Subcutaneous preadipocyte (primary cell): ENCODE measurements around the gene DRAXIN. TPM values are rescaled to one million over a fixed set of nuclear protein-coding genes. Genes with fewer than 3 reads are reported as not detected.

Experiments
- total RNA-seq: library from RNA; depleted of rRNA; stranded (reverse); fragments of >200 nt; gene quantifications from 2 replicates; pipeline ENCODE4 v1.2.3, GENCODE V29; 2012

DRAXIN gene, protein sequence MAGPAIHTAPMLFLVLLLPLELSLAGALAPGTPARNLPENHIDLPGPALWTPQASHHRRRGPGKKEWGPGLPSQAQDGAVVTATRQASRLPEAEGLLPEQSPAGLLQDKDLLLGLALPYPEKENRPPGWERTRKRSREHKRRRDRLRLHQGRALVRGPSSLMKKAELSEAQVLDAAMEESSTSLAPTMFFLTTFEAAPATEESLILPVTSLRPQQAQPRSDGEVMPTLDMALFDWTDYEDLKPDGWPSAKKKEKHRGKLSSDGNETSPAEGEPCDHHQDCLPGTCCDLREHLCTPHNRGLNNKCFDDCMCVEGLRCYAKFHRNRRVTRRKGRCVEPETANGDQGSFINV
- under 0.01 TPM in 2 replicates for total RNA-seq

DNA sequence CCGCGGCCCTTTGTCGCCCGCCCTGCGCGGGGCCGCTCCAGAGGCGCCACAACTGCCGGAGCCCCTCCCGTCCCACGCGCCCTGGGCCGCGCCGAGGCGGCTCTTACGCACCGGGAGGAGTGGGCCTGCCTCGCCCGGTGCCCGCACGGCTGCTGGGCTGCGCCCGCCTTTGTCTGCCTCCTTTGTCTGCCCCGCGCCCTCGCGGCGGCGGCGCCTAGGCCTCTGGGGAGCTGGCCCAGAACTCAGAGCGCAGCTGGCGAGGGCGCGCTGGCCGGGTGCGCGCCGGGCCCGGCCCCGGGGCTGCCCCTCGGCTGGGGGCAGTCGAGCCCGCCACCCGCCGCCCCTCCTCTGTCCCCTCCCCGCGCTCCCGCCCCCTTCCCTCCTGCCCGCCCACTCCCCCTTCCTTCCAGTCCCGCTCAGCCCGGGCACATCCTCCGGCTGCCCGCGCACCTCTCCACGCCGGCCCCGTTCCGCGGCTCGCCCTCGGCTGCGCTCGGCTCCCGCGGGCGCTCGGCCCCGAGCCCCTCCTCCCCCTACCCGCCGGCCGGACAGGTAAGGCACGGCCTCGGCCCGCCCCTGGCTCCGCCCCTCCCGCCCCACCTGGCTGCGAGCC lies at the start of gene DRAXIN:
Gene DRAXIN, plus strand, starts transcription at position 409 of the 613 bp plus-strand sequence. CDS start 14,549 bp downstream, outside the sequence.

DNA sequence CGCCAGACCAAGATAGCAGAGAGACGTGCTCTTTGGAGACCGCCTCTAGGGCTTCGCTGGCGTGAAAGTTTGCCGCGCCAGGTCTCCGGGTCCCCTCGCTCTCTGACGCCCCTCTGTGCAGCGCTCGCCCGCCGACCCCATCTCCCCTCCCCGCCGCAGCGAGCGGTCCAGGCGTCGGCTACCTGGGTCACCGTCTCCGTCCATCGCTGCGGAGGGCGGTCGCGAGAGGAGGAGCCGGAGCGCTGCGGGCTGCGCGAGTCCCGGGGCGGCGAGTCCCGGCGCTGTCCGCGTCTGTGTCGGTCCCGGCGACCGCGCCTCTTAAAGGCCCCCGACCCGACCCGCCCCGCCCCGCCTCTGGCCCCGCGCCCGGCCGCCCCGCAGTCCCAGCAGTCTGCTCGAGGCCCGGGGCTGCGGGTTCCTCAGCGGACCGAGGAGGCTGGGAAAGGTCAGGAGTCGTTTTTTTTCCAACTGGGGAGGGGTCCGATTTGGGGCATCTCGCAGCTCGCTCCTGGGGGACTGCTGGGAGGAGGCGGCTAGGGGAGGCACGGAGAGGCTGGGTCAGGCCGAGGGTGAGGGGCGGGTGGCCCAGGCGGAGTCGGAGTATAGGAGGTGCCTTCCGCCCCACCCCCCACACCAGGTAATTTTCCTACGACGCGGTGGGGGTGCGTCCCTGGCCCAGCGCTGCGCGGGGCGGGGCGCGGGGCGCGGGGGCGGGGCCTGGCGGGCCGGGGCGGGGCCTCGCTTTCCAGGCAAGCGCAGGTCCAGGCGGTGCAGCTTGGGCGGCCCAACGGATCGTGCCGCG lies 37.2 kb upstream of the DRAXIN start, which contains the start of the genes FBXO2 and FBXO44:
Gene FBXO2, minus strand, starts transcription at position 293 of the 802 bp plus-strand sequence. Its CDS starts 89 bp downstream, at position 204.
Gene FBXO44, plus strand, starts transcription at position 741 of the 802 bp plus-strand sequence. CDS start 959 bp downstream, outside the sequence.

DNA sequence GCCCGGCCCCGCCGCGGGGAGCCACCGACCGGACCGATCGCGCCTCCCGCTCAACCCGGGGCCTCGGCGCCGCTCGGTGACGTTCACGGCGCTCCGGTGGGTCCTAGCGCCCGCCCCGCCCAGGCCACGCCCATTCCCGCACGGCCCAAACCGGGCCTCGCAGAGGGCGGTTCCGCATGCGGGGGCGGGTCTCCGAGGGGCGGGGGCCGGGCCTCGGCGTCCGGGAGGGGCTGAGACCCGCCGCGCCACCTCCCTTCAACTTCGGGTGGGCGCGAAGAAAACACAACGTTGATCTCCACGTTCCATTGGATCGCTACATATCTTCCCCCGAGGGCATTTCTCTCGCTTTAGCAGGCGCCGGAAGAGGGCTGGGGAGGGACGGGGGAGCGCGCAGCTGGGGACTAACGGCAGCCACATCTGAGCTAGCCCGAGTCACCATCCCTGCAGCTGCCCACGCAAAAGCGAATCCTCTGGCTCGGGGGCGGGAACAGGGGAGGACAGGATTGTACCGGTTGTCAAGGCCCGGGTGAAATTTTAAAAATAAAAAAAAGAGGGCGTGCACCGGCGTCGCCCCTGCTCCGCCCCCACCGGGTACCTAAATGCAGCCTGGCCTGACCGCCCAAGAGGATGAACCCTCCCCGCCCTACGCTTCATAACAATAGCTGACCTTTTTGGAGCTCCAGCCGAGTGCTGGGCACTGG lies 10.3 kb upstream of the DRAXIN start, which contains the start of gene MAD2L2:
Gene MAD2L2, minus strand, starts transcription at position 78 of the 701 bp plus-strand sequence. CDS start 547 bp downstream, outside the sequence.

DNA sequence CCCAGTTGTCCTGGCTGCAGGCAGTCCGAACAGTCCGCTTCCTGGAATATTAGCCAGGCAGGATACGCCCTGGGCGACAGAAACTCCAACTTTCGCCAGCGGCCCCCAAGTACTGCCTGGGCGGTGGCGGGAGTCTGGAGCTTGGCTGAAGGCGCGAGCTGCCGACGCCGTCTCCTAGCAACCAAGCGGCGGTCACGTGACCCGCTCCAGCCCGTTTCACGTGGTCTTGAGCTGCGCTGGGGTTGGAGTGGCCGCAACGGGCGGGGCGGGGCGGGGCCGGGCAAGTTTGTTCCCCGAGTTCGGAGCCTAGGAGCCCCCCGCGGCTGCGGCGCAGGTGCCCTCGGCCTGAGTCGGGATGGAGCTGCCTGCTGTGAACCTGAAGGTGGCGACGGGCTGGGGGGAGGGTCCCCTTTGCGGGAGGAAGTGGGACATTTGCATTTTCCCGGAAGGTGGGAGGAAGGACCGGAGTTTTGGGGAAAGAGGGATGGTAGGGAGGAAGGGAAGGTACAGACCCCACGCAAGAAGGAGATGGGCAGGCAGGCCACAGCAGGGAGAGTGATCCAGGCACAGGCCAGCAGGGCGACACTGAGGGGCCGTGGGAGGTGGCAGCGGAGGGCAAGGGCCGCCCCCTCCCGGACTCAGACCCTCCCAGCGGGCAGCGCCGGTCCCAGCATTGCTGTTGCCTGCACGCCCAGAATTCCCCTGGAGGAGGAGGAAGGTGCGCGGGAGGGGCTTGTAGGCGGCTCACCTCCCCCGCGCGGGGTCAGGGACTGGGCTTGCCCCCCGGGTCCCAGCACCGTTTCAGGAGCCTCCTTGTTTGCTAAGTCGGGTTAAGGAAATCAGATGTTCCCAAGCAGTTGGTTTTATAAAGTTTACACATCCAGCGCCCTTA lies 44.6 kb downstream of the DRAXIN start, which contains the start of gene AGTRAP:
Gene AGTRAP, plus strand, starts transcription at position 283 of the 892 bp plus-strand sequence. Its CDS starts 73 bp downstream, at position 356.

DNA sequence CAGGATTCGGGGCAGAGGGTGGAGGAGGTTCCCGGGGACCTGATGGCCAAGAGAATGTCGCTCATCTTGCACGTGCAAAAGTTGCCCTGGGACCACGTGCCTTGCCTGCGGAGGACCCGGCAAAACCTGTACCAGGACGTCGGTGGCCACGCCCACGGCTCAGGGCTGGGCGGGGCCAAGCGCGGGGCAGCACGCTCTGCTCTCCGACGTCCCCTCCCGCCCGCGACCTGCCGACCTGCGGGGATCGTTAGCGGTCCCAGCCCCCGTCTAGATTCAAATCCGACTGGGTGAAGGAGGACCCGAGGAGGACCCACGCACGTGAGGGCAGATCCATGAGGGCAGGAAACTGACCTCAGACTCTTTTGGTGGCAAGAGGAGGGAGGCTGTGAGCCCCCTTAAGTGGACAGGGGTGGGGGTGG lies 70.5 kb downstream of the DRAXIN start, which contains the start of gene C1orf167:
Gene C1orf167, plus strand, starts transcription at position 206 of the 419 bp plus-strand sequence. CDS start 2,208 bp downstream, outside the sequence.

Other genes starting within 250 kb of the DRAXIN start
- under 0.01 TPM in 1 of 2 replicates, not detected in the other for gene DISP3, start 212.6 kb upstream of the DRAXIN start, total RNA-seq
- under 0.01 TPM in 1 of 2 replicates, not detected in the other for gene FBXO2, start 37.3 kb upstream of the DRAXIN start, total RNA-seq
- gene FBXO44, start 36.8 kb upstream of the DRAXIN start, total RNA-seq = 8.0 and 8.1 TPM in 2 replicates
- gene FBXO6, start 27.5 kb upstream of the DRAXIN start, total RNA-seq = 2.2 and 2.9 TPM in 2 replicates
- gene MAD2L2, start 10.6 kb upstream of the DRAXIN start, total RNA-seq = 36.6 and 41.2 TPM in 2 replicates
- 34.2 and 45.6 TPM in 2 replicates for gene AGTRAP, start 44.4 kb downstream of the DRAXIN start, total RNA-seq
- not detected in 2 replicates for gene C1orf167, start 70.5 kb downstream of the DRAXIN start, total RNA-seq
- 26.6 and 32.0 TPM in 2 replicates for gene MTHFR, start 114.3 kb downstream of the DRAXIN start, total RNA-seq
- 15.1 and 23.7 TPM in 2 replicates for gene CLCN6, start 114.5 kb downstream of the DRAXIN start, total RNA-seq
- gene NPPA, start 156.1 kb downstream of the DRAXIN start, total RNA-seq = not detected in 2 replicates
- gene NPPB, start 167.2 kb downstream of the DRAXIN start, total RNA-seq = not detected in 2 replicates
- gene KIAA2013, start 234.7 kb downstream of the DRAXIN start, total RNA-seq = 49.6 and 58.6 TPM in 2 replicates
- 221 and 251 TPM in 2 replicates for gene PLOD1, start 243.0 kb downstream of the DRAXIN start, total RNA-seq